Small intestine (tissue), 7 donors: ENCODE measurements around the gene CNTN1. TPM values are rescaled to one million over a fixed set of nuclear protein-coding genes. Genes with fewer than 3 reads are reported as not detected.
A peak's percentile ranks its signal among the peaks of the same experiment; 100 is the strongest.
"Not testable (repeated sequence)": the region's sequence is repeated elsewhere in the genome, so short reads cannot be mapped to it uniquely, and the experiment has no call there.

ENCODE experiments used
- DNase-seq, 2 donors: peaks; one replicate each; pipeline versions ENCODE4 v3.0.0 to v3.0.0-alpha.2; 2013
- FAIRE-seq: peaks from 2 replicates; lab custom pipeline; 2012; peaks lifted over from hg19 to GRCh38; lab: Jason Lieb, UNC
- H3K27ac ChIP-seq, 3 donors: one replicate each; pipeline ENCODE4 v1.5.1; 2013; ENCODE audit warnings: low read length in 2 of 3, mild to moderate bottlenecking in 2 of 3, control low read depth in 1 of 3, inconsistent platforms in 1 of 3, low read depth in 1 of 3, moderate library complexity in 1 of 3
- H3K27me3 ChIP-seq, 3 donors: one replicate each; pipeline ENCODE4 v1.6.1; 2013; ENCODE audit warnings: low read length in 3 of 3, inconsistent platforms in 1 of 3; ENCODE audit not compliant: control insufficient read depth in 3 of 3, insufficient read depth in 3 of 3
- H3K36me3 ChIP-seq, 3 donors: one replicate each; pipeline ENCODE4 v1.6.1; 2013; ENCODE audit warnings: low read length in 3 of 3, inconsistent platforms in 1 of 3, low read depth in 1 of 3, mild to moderate bottlenecking in 1 of 3, moderate library complexity in 1 of 3; ENCODE audit not compliant: control insufficient read depth in 3 of 3, insufficient read depth in 2 of 3
- H3K4me1 ChIP-seq, 3 donors: one replicate each; pipeline ENCODE4 v1.6.1; 2013; ENCODE audit warnings: low read length in 2 of 3, inconsistent platforms in 1 of 3, low read depth in 1 of 3, mild to moderate bottlenecking in 1 of 3, moderate library complexity in 1 of 3; ENCODE audit not compliant: control insufficient read depth in 3 of 3, insufficient read depth in 2 of 3
- H3K4me3 ChIP-seq, 3 donors: one replicate each; pipeline ENCODE4 v1.5.1; 2013; ENCODE audit warnings: low read length in 3 of 3, control low read depth in 1 of 3, inconsistent platforms in 1 of 3, low read depth in 1 of 3, mild to moderate bottlenecking in 1 of 3, moderate library complexity in 1 of 3
- H3K9me3 ChIP-seq, 2 donors: one replicate each; pipeline ENCODE4 v1.6.1; 2013; ENCODE audit warnings: low read depth in 1 of 2, low read length in 1 of 2; ENCODE audit not compliant: control insufficient read depth in 2 of 2, insufficient read depth in 1 of 2
- WGBS, 3 donors: extraction: QIAGEN DNeasy Blood & Tissue Kit; methylation state at CpG; one replicate each; pipeline ENCODE4 v1.1.7; 2013; 5-methylcytosine and 5-hydroxymethylcytosine counted together
- polyA plus RNA-seq, 4 donors: library from polyadenylated mRNA; stranded (reverse) in 3 of 4; unstranded in 1 of 4; fragments of 200-250 nt in 3 of 4; fragments of 120-200 nt in 1 of 4; gene quantifications; one replicate each; pipeline versions ENCODE4 v1.2.1 to v1.2.3, GENCODE V29; 2013
- donor health status: healthy with polysubstance abuse.
- donor health status: control.
- donor health status: control.
- donor health status: Bipolar disorder and iron deficiency.
- donor health status: healthy.

The CNTN1 gene
- polyA plus RNA-seq, 4 donors, result under 0.01 to 1.6 (median 0.56) TPM

DNA sequence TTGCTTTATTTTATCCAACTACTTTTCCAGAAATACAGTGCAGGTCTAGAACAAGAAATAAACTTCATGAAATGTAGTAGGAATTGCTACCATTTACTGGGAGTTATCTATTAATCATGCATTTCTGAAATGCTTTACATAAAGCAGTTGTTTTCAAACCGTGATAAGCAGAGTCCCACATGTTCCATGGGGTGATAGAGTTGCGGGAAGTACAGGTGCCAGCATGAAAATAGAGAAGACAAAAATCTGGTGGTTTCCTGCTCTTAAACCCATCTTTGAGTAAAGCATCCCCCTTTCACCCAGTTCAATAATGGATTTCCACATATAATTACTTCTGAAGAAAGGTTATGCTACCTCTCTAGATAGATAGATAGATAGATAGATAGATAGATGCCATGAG, 372.2 kb downstream of the CNTN1 start:
- 71 to 87% (median 74%) methylated on average over 2 of the region's 2 CpGs for WGBS, 3 donors
- H3K27ac ChIP-seq, result no peak overlapping the region
- H3K36me3 ChIP-seq, result no peaks in the 10 kb centered on the region

GRCh38 chr12:41067941-41068645, 375.9 kb downstream of the CNTN1 start:
- H3K27ac ChIP-seq, result no peak overlapping the region
- no peaks in the 10 kb centered on the region for H3K36me3 ChIP-seq
- H3K4me1 ChIP-seq, result no peaks in the 10 kb centered on the region
- no peak for FAIRE-seq
- no peaks in the 10 kb centered on the region for H3K27me3 ChIP-seq
- 20 to 45% (median 33%) methylated on average over 3 of the region's 3 CpGs for WGBS, 3 donors
- no peak for DNase-seq
- no peaks in the 10 kb centered on the region for H3K9me3 ChIP-seq
- H3K4me3 ChIP-seq, result no peak overlapping the region

More for the DNA sequence above, 372.2 kb downstream of the CNTN1 start:
- Histone ChIP-seq H3K27me3 (no peaks in the 10 kb centered on the region), H3K9me3 (no peaks in the 10 kb centered on the region), H3K4me1 (no peaks in the 10 kb centered on the region), H3K4me3 (no peak overlapping the region)
- FAIRE-seq, result no peak
- DNase-seq, result no peak

- no peak overlapping the region for H3K4me3 ChIP-seq
- no peaks in the 10 kb centered on the region for H3K27me3 ChIP-seq
- DNase-seq (no peak), FAIRE-seq (no peak)
- no peak overlapping the region for H3K27ac ChIP-seq
- H3K9me3 ChIP-seq, result no peaks in the 10 kb centered on the region
- H3K36me3 ChIP-seq, result no peaks in the 10 kb centered on the region
- WGBS, 3 donors, result 73 to 83% (median 77%) methylated on average over 5 of the region's 5 CpGs
- no peaks in the 10 kb centered on the region for H3K4me1 ChIP-seq
These were observed 381.6 kb downstream of the CNTN1 start for GRCh38 chr12:41073633-41074472.

DNA sequence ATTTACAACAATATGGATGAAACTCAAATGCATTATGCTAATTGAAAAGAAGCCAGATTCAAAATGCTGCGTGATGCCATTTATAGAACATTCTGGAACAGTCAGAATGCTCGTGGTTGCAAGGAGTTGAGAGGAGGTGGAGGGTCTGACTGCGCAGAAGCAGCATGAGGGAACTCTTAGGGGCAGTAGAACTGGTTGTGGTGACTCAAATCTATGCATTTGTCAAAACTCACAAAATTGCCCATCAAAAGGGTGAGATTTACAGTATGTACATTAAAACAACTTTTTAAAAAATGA, 382.2 kb downstream of the CNTN1 start:
- 65 to 71% (median 68%) methylated on average over 3 of the region's 3 CpGs for WGBS, 3 donors
- Histone ChIP-seq H3K36me3 (no peaks in the 10 kb centered on the region), H3K9me3 (no peaks in the 10 kb centered on the region), H3K4me1 (no peaks in the 10 kb centered on the region), H3K27ac (no peak overlapping the region), H3K27me3 (no peaks in the 10 kb centered on the region), H3K4me3 (no peak overlapping the region)
- no peak for FAIRE-seq
- no peak for DNase-seq

GRCh38 chr12:41076114-41076513, 383.9 kb downstream of the CNTN1 start:
- WGBS, 3 donors, result 63 to 77% (median 70%) methylated on average over 7 of the region's 7 CpGs
- no peak for FAIRE-seq
- Histone ChIP-seq H3K36me3 (no peaks in the 10 kb centered on the region), H3K4me1 (no peaks in the 10 kb centered on the region), H3K27ac (no peak overlapping the region), H3K4me3 (no peak overlapping the region), H3K27me3 (no peaks in the 10 kb centered on the region), H3K9me3 (peaks cover 0 to 7% of the 10 kb centered on the region in 2 donors)
- DNase-seq, result no peak

- not testable (repeated sequence) for H3K36me3 ChIP-seq, FAIRE-seq
These were observed 389.0 kb downstream of the CNTN1 start for GRCh38 chr12:41081241-41081640.

GRCh38 chr12:41089438-41089837, 397.2 kb downstream of the CNTN1 start:
- no peak for FAIRE-seq
- 57 to 82% (median 59%) methylated on average over 2 of the region's 2 CpGs for WGBS, 3 donors
- no peaks in the 10 kb centered on the region for H3K27me3 ChIP-seq

More at GRCh38 chr12:41081241-41081640, 389.0 kb downstream of the CNTN1 start:
- H3K9me3 ChIP-seq, H3K4me1 ChIP-seq, H3K27me3 ChIP-seq, H3K27ac ChIP-seq, H3K4me3 ChIP-seq: not testable (repeated sequence)
- peak in 1 of 2 donors; percentile 1 for DNase-seq
- WGBS, 3 donors, result 0% methylated on average over 1 of the region's 1 CpG

GRCh38 chr12:41092115-41092514, 399.9 kb downstream of the CNTN1 start:
- FAIRE-seq, result no peak
- H3K36me3 ChIP-seq, result no peaks in the 10 kb centered on the region
- no peak overlapping the region for H3K4me3 ChIP-seq
- H3K4me1 ChIP-seq, result no peaks in the 10 kb centered on the region
- H3K27ac ChIP-seq, result no peak overlapping the region
- no peak for DNase-seq
- WGBS, 3 donors, result 74 to 81% (median 76%) methylated on average over 1 of the region's 1 CpG
- H3K27me3 ChIP-seq, result no peaks in the 10 kb centered on the region
- H3K9me3 ChIP-seq, result no peaks in the 10 kb centered on the region

More at GRCh38 chr12:41089438-41089837, 397.2 kb downstream of the CNTN1 start:
- no peaks in the 10 kb centered on the region for H3K9me3 ChIP-seq
- H3K4me3 ChIP-seq, result no peak overlapping the region
- H3K27ac ChIP-seq, result no peak overlapping the region
- no peaks in the 10 kb centered on the region for H3K4me1 ChIP-seq
- no peaks in the 10 kb centered on the region for H3K36me3 ChIP-seq
- DNase-seq, result no peak
